GM23338 (cell line): ENCODE measurements around the gene CAPS. TPM values are rescaled to one million over a fixed set of nuclear protein-coding genes. Genes with fewer than 3 reads are reported as not detected.

Experiments
- ATAC-seq: fragments of 200-7000 bp; cut with Tn5 transposase; 3 replicates; pipeline ENCODE4 v1.9.1; 2020
- DNase-seq: peaks from one replicate; pipeline ENCODE4 v3.0.0-alpha.2; 2015; ENCODE audit warnings: low spot score
- H2AFZ ChIP-seq: fragments of 200-600 bp; sonication (generic); 2 replicates; pipeline ENCODE4 v1.8.0; 2016; ENCODE audit warnings: antibody characterized with exemption, mild to moderate bottlenecking, moderate library complexity
- H3F3A ChIP-seq: fragments of 200-600 bp; sonication (generic); replicated peaks from 2 replicates; pipeline ENCODE4 v1.8.0; 2017; ENCODE audit warnings: antibody characterized with exemption, mixed run types, low read depth
- H3K27ac ChIP-seq: fragments of 200-600 bp; sonication (generic); 2 replicates; pipeline ENCODE4 v1.6.1; 2016; ENCODE audit warnings: low read depth
- H3K27me3 ChIP-seq: fragments of 200-600 bp; sonication (generic); 2 replicates; pipeline ENCODE4 v1.8.0; 2016; ENCODE audit warnings: mild to moderate bottlenecking, mixed run types, moderate library complexity; ENCODE audit not compliant: insufficient read depth
- H3K36me3 ChIP-seq: fragments of 200-600 bp; sonication (generic); 2 replicates; pipeline ENCODE4 v1.8.0; 2016; ENCODE audit warnings: mild to moderate bottlenecking; ENCODE audit not compliant: insufficient read depth
- H3K4me1 ChIP-seq: fragments of 200-600 bp; sonication (generic); 2 replicates; pipeline ENCODE4 v1.8.0; 2016; ENCODE audit warnings: mild to moderate bottlenecking, moderate library complexity; ENCODE audit not compliant: insufficient read depth
- H3K4me2 ChIP-seq: fragments of 200-600 bp; sonication (generic); 2 replicates; pipeline ENCODE4 v1.7.1; 2017; ENCODE audit warnings: mixed run types
- H3K4me3 ChIP-seq: fragments of 200-600 bp; sonication (generic); 2 replicates; pipeline ENCODE4 v1.6.1; 2016; ENCODE audit warnings: mixed run types
- H3K79me2 ChIP-seq: fragments of 200-600 bp; sonication (generic); replicated peaks from 2 replicates; pipeline ENCODE4 v1.8.0; 2017; ENCODE audit warnings: mild to moderate bottlenecking; ENCODE audit not compliant: insufficient read depth
- H3K9me2 ChIP-seq: fragments of 200-600 bp; sonication (generic); 2 replicates; pipeline ENCODE4 v1.8.0; 2017; ENCODE audit not compliant: insufficient read depth
- H4K20me1 ChIP-seq: fragments of 200-600 bp; sonication (generic); replicated peaks from 2 replicates; pipeline ENCODE4 v1.8.0; 2017; ENCODE audit warnings: mild to moderate bottlenecking; ENCODE audit not compliant: insufficient read depth
- H3K27ac Mint-ChIP-seq: 2 replicates; pipeline ENCODE4 v1.8.0; 2020; ENCODE audit warnings: inconsistent platforms, mild to moderate bottlenecking, moderate library complexity, mixed read lengths
- H3K27me3 Mint-ChIP-seq: 3 replicates; pipeline ENCODE4 v1.8.0; 2022; ENCODE audit warnings: low read depth, mild to moderate bottlenecking, moderate library complexity, mixed read lengths, inconsistent platforms; ENCODE audit not compliant: insufficient read depth, poor library complexity
- H3K36me3 Mint-ChIP-seq: 3 replicates; pipeline ENCODE4 v1.8.0; 2021; ENCODE audit warnings: low read depth, mild to moderate bottlenecking, inconsistent platforms, moderate library complexity, mixed read lengths
- H3K4me1 Mint-ChIP-seq: 3 replicates; pipeline ENCODE4 v1.8.0; 2020; ENCODE audit warnings: mild to moderate bottlenecking, inconsistent platforms, mixed read lengths
- H3K4me3 Mint-ChIP-seq: 3 replicates; pipeline ENCODE4 v1.8.0; 2021; ENCODE audit warnings: moderate library complexity, mild to moderate bottlenecking, inconsistent platforms, mixed read lengths
- H3K9me3 Mint-ChIP-seq: 3 replicates; pipeline ENCODE4 v1.8.0; 2020; ENCODE audit warnings: moderate library complexity, mild to moderate bottlenecking, inconsistent platforms, mixed read lengths
- NANOG ChIP-seq: IDR thresholded peaks from 2 replicates; pipeline ENCODE4 v1.6.1; 2016; ENCODE audit warnings: antibody characterized with exemption, borderline replicate concordance
- POLR2AphosphoS5 ChIP-seq: IDR thresholded peaks from 2 replicates; pipeline ENCODE4 v1.6.1; 2016; ENCODE audit warnings: antibody characterized with exemption, low read depth
- STAT1 ChIP-seq: IDR thresholded peaks from one replicate; pipeline ENCODE4 v1.6.1; 2016; ENCODE audit warnings: antibody characterized with exemption; ENCODE audit not compliant: unreplicated experiment
- polyA plus RNA-seq: library from polyadenylated mRNA; unstranded; fragments of >200 nt; fragmentation: Nextera tagmentation; extraction: Ambion mirVana; gene quantifications from 2 replicates; pipeline ENCODE4 v1.2.1, GENCODE V29; 2016
- total RNA-seq: library from RNA; depleted of rRNA; stranded (reverse); fragments of >200 nt; shearing (Covaris generic); gene quantifications from 2 replicates; pipeline ENCODE4 v1.2.3, GENCODE V29; 2014; rRNA removed

The CAPS gene
- total and polyA plus RNA-seq, 2 experiments from 2014 or later: 1.5 to 3.2 TPM

DNA sequence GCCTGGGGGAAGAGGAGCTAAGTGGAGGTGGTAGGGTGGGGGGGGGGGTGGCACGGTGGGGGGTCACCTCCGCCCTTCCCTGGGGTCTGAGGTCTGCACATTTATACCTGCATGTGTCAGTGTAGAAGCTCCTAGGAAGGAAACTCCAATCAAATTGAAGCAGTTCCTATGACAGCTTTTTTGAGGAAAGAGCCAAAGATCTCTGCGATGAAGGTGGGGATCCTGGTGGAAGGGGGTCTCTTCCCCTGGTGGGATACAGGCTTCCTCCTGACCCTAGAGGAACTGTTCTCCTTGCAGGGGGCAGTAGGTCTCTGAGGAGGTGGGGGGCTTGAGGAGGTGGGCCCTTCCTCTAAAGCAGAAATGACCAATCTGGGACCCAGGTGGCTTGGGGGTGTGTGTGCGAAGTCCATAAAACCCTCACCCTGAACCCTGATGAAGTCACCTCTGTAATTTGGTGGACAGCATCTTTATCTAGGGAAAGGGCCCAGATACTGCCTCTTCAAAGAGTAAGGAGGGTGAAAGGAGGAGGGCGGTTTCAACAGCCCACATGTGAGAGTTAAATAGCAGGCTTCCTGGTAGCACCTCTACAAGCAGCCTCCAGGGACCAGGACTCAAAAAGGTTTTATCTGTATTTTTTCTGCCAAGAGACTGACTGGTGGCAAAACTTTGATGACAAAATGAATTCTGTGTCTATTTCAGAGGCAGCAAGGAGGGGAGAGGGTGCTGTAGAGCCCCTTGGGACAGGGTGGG is 50.9 kb downstream of the CAPS start:
- Histone ChIP-seq H2AFZ (no peak overlapping the region), H3K27ac (no peak overlapping the region), H3K9me2 (no peaks in the 10 kb centered on the region), H3K4me3 (no peak overlapping the region), H3K4me2 (no peak overlapping the region), H3K79me2 (peaks cover 92% of the 10 kb centered on the region), H3F3A (peaks cover 14% of the 10 kb centered on the region; the same call in 1 of the 2 replicates), H4K20me1 (peaks cover 76% of the 10 kb centered on the region), H3K36me3 (no peaks in the 10 kb centered on the region), H3K4me1 (peaks cover 29% of the 10 kb centered on the region), H3K27me3 (no peaks in the 10 kb centered on the region)
- ATAC-seq (no peak), DNase-seq (no peak)
- Mint-ChIP-seq H3K4me1 (peaks cover 71% of the 10 kb centered on the region), H3K27ac (no peak overlapping the region; the same call in 1 of the 2 replicates), H3K36me3 (no peaks in the 10 kb centered on the region; the same call in 2 of the 3 replicates), H3K9me3 (no peaks in the 10 kb centered on the region), H3K4me3 (no peak overlapping the region), H3K27me3 (peaks cover 11% of the 10 kb centered on the region)
- TF ChIP-seq POLR2AphosphoS5 (no peak), STAT1 (no peak), NANOG (no peak)

Other genes with a start within 250 kb of the CAPS start
- gene MICOS13, start 233.7 kb upstream of the CAPS start, total RNA-seq: 9.1 and 15.5 TPM in 2 replicates
- 54.6 and 63.8 TPM in 2 replicates for gene MICOS13, start 233.7 kb upstream of the CAPS start, polyA plus RNA-seq
- 12.9 and 14.6 TPM in 2 replicates for gene HSD11B1L, start 233.2 kb upstream of the CAPS start, total RNA-seq
- 17.8 and 18.4 TPM in 2 replicates for gene HSD11B1L, start 233.2 kb upstream of the CAPS start, polyA plus RNA-seq
- 575 and 895 TPM in 2 replicates for gene RPL36, start 224.0 kb upstream of the CAPS start, total RNA-seq
- gene RPL36, start 224.0 kb upstream of the CAPS start, polyA plus RNA-seq: 3,204 and 3,480 TPM in 2 replicates
- 123 and 137 TPM in 2 replicates for gene LONP1, start 194.1 kb upstream of the CAPS start, total RNA-seq
- 64.5 and 68.6 TPM in 2 replicates for gene LONP1, start 194.1 kb upstream of the CAPS start, polyA plus RNA-seq
- 0.17 TPM in 1 of 2 replicates, not detected in the other for gene CATSPERD, start 193.6 kb upstream of the CAPS start, total RNA-seq
- gene CATSPERD, start 193.6 kb upstream of the CAPS start, polyA plus RNA-seq: 0.56 TPM in 1 of 2 replicates, not detected in the other
- gene PRR22, start 129.5 kb upstream of the CAPS start, total RNA-seq: 1.0 and 1.6 TPM in 2 replicates
- gene PRR22, start 129.5 kb upstream of the CAPS start, polyA plus RNA-seq: 1.2 TPM in 2 replicates
- gene DUS3L, start 123.1 kb upstream of the CAPS start, total RNA-seq: 42.7 and 53.0 TPM in 2 replicates
- gene DUS3L, start 123.1 kb upstream of the CAPS start, polyA plus RNA-seq: 24.5 and 26.2 TPM in 2 replicates
- 4.0 and 5.9 TPM in 2 replicates for gene NRTN, start 109.2 kb upstream of the CAPS start, total RNA-seq
- 5.5 and 5.8 TPM in 2 replicates for gene NRTN, start 109.2 kb upstream of the CAPS start, polyA plus RNA-seq
- gene FUT6, start 74.6 kb upstream of the CAPS start, total RNA-seq: not detected in 2 replicates
- gene FUT6, start 74.6 kb upstream of the CAPS start, polyA plus RNA-seq: not detected in 2 replicates
- gene FUT3, start 62.8 kb upstream of the CAPS start, total RNA-seq: not detected in 2 replicates
- gene FUT3, start 62.8 kb upstream of the CAPS start, polyA plus RNA-seq: 0.45 TPM in 1 of 2 replicates, not detected in the other
- not detected in 2 replicates for gene FUT5, start 43.7 kb upstream of the CAPS start, total RNA-seq
- 0.10 TPM in 1 of 2 replicates, not detected in the other for gene FUT5, start 43.7 kb upstream of the CAPS start, polyA plus RNA-seq
- 171 and 187 TPM in 2 replicates for gene NDUFA11, start 10.5 kb upstream of the CAPS start, total RNA-seq
- gene NDUFA11, start 10.5 kb upstream of the CAPS start, polyA plus RNA-seq: 523 and 558 TPM in 2 replicates
- gene VMAC, start 9.4 kb upstream of the CAPS start, total RNA-seq: 3.2 and 3.7 TPM in 2 replicates
- 0.79 and 0.89 TPM in 2 replicates for gene VMAC, start 9.4 kb upstream of the CAPS start, polyA plus RNA-seq
- gene RANBP3, start 63.9 kb downstream of the CAPS start, total RNA-seq: 98.3 and 105 TPM in 2 replicates
- 40.2 and 41.2 TPM in 2 replicates for gene RANBP3, start 63.9 kb downstream of the CAPS start, polyA plus RNA-seq
- 4.6 and 5.2 TPM in 2 replicates for gene RFX2, start 196.2 kb downstream of the CAPS start, total RNA-seq
- 11.5 and 13.0 TPM in 2 replicates for gene RFX2, start 196.2 kb downstream of the CAPS start, polyA plus RNA-seq
- gene ACSBG2, start 221.4 kb downstream of the CAPS start, total RNA-seq: not detected in 2 replicates
- not detected in 2 replicates for gene ACSBG2, start 221.4 kb downstream of the CAPS start, polyA plus RNA-seq